AG04450 (cell line): ENCODE data around the gene CHCHD3. TPM values are rescaled to one million over a fixed set of nuclear protein-coding genes. Genes with fewer than 3 reads are reported as not detected.

Experiments used
- CTCF ChIA-PET: fragments of 300-600, 350-600 bp; formaldehyde crosslinking; extraction: SDS; loops from one replicate; lab custom pipeline; 2022; ENCODE audit warnings: antibody characterized with exemption, inconsistent platforms; lab: Charles Lee
- POLR2A ChIA-PET: fragments of 350-600 bp; formaldehyde crosslinking; extraction: SDS; loops from one replicate; lab custom pipeline; 2021; ENCODE audit warnings: antibody characterized with exemption, inconsistent platforms; lab: Yijun Ruan, JAX
- DNase-seq: peaks from one replicate; pipeline ENCODE4 v3.0.0-alpha.2; 2011; ENCODE audit warnings: low read depth, low spot score
- H3K27ac ChIP-seq: one replicate; pipeline ENCODE4 v1.5.1; 2012; ENCODE audit warnings: low read depth, low read length, control low read depth
- H3K27me3 ChIP-seq: one replicate; pipeline ENCODE4 v1.6.0; 2012; ENCODE audit warnings: low read length; ENCODE audit not compliant: control insufficient read depth, insufficient read depth
- H3K4me3 ChIP-seq: 2 replicates; pipeline ENCODE4 v1.5.1; 2011; ENCODE audit warnings: mild to moderate bottlenecking, low read depth, low read length, control low read depth
- H3K9me3 ChIP-seq: 2 replicates; pipeline ENCODE4 v1.5.1; 2012; ENCODE audit warnings: low read length; ENCODE audit not compliant: control insufficient read depth, insufficient read depth
- polyA plus RNA-seq: library from polyadenylated mRNA; depleted of rRNA; stranded (reverse); fragments of >200 nt; gene quantifications from 2 replicates; pipeline ENCODE4 v1.2.3, GENCODE V29; 2011
- TF ChIP-seq, protein P1 (sequence below): IDR thresholded peaks from 2 replicates; pipeline ENCODE4 v1.5.1; 2011; ENCODE audit warnings: low read depth, low read length, control low read depth, inconsistent platforms

Gene CHCHD3
- polyA plus RNA-seq, 1 experiment: 77.8 TPM

DNA sequence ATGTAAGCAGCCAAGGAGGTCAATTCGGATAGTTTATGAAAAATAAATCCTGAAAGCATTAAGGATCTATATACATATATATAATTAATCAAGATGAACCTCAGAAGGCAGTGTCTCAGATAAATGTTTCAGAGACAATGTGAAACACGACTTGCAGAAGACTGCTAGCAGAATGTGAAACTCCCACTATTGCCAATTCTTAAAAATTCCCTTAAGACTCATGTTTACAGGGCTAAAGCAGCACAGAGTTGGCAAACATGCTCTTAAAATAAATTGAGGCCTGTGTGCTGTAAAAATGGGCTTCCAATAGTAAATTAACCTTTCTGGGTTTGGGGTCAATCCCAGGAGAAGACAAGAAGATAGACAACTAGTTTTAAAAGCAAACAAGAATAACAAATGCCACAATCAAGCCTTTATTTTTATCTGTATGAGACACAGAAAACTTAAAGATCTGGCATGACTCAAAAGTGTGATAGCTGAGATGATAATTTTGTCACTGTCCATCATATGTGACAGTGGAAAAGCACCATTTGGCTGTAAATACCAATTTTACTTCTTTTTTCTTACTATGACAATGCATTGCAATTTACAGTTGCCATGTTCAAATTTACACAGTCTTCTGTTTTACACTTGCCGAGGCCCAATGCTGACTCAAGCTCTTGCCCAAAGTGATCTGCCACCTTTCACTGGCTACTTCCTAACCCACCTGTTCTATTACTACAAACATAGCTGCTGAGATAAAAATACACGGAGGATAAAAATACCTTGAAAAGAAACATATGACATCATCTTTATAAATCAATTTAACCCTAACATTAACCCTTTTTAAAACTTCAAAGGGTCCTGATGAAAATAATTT is 78.6 kb downstream of the CHCHD3 start:
- TF ChIP-seq, protein P1, sequence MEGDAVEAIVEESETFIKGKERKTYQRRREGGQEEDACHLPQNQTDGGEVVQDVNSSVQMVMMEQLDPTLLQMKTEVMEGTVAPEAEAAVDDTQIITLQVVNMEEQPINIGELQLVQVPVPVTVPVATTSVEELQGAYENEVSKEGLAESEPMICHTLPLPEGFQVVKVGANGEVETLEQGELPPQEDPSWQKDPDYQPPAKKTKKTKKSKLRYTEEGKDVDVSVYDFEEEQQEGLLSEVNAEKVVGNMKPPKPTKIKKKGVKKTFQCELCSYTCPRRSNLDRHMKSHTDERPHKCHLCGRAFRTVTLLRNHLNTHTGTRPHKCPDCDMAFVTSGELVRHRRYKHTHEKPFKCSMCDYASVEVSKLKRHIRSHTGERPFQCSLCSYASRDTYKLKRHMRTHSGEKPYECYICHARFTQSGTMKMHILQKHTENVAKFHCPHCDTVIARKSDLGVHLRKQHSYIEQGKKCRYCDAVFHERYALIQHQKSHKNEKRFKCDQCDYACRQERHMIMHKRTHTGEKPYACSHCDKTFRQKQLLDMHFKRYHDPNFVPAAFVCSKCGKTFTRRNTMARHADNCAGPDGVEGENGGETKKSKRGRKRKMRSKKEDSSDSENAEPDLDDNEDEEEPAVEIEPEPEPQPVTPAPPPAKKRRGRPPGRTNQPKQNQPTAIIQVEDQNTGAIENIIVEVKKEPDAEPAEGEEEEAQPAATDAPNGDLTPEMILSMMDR: no peak
- CTCF ChIA-PET: interaction anchor here (0.5 kb wide), 1 partner anchor 922 kb away, joined by 3 read pairs; no protein-coding TSS in a partner anchor
- DNase-seq: no peak

DNA sequence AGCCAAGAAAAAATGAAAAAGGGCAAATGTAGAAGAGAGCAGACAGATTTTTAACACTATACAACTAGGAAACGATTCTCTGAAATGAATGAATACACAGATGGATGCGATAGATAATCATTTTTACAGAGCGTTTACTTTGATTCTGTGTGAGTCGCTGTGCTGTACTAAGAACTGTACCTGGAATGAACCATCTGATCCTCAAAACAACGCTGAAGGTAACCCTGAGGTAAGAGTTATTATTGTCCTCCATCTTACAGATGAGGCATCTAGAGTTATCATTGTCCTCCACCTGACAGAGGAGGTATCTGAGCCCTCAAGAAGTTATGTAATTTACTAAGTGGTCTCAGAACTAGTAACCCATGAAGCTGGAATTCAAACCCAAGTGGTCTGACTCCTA is 80.2 kb downstream of the CHCHD3 start:
- CTCF ChIA-PET: interaction anchor here (0.7 kb wide), 1 partner anchor 608 kb away, joined by 3 read pairs; no protein-coding TSS in a partner anchor
- TF ChIP-seq, protein P1: no peak
- Histone ChIP-seq H3K9me3 (no peaks in the 10 kb centered on the region), H3K27ac (no peak overlapping the region), H3K27me3 (no peaks in the 10 kb centered on the region), H3K4me3 (no peak overlapping the region)
- no peak for DNase-seq
- POLR2A ChIA-PET: no interaction called here

More for the DNA sequence above, 78.6 kb downstream of the CHCHD3 start:
- POLR2A ChIA-PET: no interaction called here
- Histone ChIP-seq H3K4me3 (no peak overlapping the region), H3K9me3 (no peaks in the 10 kb centered on the region), H3K27me3 (no peaks in the 10 kb centered on the region), H3K27ac (no peak overlapping the region)

DNA sequence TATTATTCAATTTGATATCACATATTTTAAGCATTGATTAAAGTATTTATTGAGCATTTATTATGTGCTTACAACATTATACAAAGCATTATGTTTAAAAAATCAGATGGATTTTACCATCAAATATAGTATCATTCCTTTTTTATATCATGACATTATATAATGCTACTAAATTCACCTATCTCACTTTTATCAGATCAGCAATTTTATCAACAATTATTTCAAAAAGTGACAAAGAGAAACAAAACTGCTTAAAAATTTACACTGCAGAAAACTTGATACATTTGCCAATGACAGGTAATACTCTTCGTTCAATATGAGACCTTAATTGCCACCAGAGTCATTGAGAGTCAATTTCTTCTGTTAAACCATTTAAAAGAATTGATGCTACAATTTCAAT is 82.0 kb downstream of the CHCHD3 start:
- CTCF ChIA-PET: no interaction called here
- H3K27me3 ChIP-seq: no peaks in the 10 kb centered on the region
- DNase-seq: no peak
- no peak overlapping the region for H3K4me3 ChIP-seq
- TF ChIP-seq, protein P1: no peak
- POLR2A ChIA-PET: no interaction called here
- no peak overlapping the region for H3K27ac ChIP-seq
- H3K9me3 ChIP-seq: no peaks in the 10 kb centered on the region

DNA sequence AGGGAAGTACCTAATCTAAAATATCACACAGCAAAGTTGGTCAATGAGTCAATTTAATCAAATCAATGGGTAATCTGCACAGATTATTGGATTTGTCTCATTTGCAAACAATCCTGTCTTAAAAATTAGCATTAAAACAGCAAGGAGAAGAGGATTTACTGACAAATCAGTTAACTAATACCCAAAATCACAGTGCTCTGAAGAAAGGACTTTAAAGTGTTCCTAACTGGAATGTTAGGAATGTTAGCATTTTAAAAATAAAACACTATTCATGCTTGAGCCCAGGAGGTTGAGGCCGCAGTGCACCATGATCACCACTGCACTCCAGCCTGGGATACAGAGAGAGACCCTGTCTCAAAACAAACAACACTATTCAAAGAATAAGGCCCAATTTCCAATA is 83.1 kb downstream of the CHCHD3 start:
- ChIA-PET CTCF (no interaction called here), POLR2A (no interaction called here)
- Histone ChIP-seq H3K27ac (no peak overlapping the region), H3K27me3 (no peaks in the 10 kb centered on the region), H3K4me3 (no peak overlapping the region), H3K9me3 (no peaks in the 10 kb centered on the region)
- no peak for DNase-seq
- TF ChIP-seq, protein P1: 0 out of 2 replicates have a peak, but pooled peaks have one; percentile 13

DNA sequence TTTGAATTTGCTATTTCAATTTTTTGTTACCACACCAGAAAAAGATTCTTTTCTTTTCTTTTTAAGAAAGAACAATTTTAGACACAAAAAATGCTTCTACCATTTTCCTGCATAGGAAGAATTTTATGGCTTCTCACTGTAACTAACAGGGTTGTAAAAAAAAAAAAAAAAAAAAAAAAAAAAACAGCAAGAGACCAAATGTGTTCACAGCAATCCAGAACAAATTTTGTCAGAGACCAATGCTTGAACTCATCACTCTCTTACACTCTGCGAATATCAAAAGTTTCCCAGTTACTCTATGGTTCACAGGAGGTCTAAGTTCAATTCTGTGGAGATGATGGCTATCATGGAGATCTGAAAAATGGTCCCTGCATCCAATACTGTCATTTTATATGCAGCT is 84.4 kb downstream of the CHCHD3 start:
- ChIA-PET POLR2A (no interaction called here), CTCF (interaction anchor here (0.7 kb wide), 1 partner anchor 341 kb away, joined by 6 read pairs; no protein-coding TSS in a partner anchor)
- Histone ChIP-seq H3K4me3 (no peak overlapping the region), H3K9me3 (no peaks in the 10 kb centered on the region), H3K27ac (no peak overlapping the region), H3K27me3 (no peaks in the 10 kb centered on the region)
- TF ChIP-seq, protein P1: no peak
- no peak for DNase-seq
